ENCODE measurements around the gene PNLIPRP3.

PNLIPRP3 gene

DNA sequence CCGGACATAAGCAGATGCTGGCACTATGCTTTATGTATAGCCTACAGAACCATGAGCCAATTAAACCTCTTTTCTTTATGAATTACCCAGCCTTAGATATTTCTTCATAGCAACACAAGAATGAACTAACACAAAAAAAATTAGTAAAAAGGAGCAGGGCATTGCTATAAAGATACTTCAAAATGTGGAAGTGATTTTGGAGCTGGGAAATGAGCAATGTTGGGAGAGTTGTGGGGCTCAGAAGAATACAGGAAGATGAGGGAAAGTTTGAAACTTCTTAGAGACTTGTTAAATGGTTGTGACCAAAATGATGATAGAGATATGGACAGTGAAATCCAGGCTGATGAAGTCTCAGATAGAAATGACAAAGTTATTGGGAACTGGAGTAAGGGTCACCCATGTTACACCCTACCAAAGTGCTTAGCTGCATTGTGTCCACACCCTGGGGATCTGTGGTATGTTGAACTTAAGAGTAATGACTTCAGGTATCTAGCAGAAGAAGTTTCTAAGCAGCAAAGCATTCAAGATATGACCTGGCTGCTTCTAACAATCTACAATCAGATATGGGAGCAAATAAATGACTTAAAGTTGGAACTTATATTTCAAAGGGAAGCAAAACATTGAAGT, 24.2 kb downstream of the PNLIPRP3 start:
- DNase-seq, result no peak

GRCh38 chr10:116452338-116452720, 24.7 kb downstream of the PNLIPRP3 start:
- DNase-seq, result no peak

DNA sequence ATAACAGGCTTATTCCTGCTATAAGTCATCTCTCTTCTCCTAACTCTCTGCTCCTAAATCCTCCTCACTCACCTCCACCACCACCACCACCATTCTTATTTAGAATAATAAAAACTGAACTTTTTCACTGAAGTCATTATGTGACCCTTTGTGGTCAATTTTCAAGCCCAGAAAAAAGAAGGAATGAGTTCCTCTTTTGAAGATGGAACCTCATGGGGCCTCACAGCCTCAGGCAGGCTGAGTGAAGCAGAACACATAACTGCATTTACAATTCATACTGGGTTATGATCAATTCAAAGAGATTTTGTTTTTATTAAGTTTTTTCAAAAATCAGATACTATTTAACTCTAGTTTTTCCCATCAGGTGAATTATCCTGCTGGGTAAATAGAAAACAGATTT, 29.8 kb downstream of the PNLIPRP3 start:
- no peak for DNase-seq

DNA sequence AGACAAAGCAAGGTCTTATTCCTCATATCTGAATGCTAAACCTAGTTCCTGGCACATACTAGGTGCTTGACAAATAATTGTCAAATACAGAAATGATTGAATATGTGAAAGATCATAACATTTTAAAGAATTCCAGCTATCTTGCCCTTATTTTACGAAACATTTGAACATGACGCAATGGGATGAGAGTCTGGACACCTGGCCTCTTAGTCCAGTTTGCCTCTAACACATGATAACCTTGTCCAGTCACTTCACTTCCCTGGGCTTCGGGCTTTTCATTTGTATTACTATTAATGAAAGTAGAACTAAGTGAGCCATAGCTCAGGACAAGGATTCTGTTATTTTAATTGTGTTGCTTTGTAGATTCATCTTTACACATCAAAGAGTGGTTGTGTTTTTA, 32.6 kb downstream of the PNLIPRP3 start:
- DNase-seq, result no peak

DNA sequence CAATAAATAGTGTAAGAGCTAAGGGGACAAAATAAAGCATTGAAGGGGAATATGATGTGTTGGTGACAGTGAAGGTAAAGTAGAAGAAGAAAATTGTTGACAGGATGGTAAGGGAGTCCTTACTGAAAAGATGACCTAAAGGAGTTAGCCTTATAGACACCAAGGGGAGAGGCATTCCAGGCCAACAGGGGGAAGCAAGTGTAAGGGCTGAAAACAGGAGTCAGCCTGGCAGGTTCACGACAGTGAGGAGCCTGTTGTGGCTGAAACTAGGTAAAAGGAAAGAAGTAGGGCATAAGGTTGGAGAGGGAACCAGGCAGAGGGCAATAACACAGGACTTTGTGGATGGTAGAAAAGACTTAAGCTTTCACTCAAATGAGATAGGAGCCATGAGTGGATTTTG, 34.0 kb downstream of the PNLIPRP3 start:
- DNase-seq, result no peak

DNA sequence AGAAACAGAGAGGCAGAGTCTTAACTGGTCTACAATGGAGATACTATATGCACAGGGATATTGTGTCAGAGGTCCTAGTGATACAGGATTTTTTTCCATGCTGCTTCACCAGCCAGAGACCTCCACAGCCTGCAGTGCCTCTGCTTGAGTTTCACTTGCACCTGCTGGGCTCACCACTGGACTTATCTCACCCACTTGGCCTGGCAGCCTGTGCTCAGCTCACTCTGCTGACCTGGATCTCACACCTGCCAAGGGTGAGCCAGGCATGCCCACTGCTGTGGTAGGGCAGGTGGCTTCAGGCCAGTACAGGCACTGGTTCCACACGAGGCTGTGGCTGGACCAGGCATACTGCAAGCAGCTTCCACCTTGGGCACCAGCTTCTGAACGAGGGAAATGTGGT, 36.6 kb downstream of the PNLIPRP3 start:
- no peak for DNase-seq

- no peak for DNase-seq
These were observed 37.9 kb downstream of the PNLIPRP3 start for GRCh38 chr10:116465546-116465945.

DNA sequence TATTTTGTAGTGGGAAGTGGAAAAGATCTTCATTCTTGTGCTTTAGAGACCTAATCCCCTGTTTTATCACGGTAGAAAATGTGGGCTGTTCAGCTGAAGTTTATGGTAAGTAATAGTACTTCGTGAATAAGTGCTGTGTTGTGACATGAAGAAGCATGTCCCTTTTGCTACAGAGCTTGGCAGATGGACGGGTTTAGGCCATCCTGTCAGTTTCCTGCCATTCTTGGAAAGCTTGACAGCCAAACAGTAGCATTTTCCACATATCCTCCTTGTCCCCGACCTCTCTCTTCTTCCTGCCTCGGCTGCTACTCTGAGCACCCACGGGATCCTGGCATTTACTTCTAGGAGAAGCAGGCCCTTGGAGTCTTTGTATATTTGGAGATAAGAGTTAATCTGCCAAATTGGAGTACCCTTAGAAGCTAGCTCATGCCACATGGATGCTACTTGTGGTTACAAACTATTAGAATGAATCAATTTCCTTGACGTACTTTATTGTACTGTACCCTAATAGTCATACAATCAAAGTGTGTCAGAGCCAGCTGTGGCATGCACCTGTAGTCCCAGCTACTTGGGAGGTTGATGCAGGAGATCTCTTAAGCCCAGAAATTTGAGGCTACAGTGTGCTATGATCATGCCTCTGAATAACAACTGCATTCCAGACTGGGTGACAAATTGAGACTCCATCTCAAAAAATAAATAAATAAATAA, 39.2 kb downstream of the PNLIPRP3 start:
- no peak for DNase-seq

DNA sequence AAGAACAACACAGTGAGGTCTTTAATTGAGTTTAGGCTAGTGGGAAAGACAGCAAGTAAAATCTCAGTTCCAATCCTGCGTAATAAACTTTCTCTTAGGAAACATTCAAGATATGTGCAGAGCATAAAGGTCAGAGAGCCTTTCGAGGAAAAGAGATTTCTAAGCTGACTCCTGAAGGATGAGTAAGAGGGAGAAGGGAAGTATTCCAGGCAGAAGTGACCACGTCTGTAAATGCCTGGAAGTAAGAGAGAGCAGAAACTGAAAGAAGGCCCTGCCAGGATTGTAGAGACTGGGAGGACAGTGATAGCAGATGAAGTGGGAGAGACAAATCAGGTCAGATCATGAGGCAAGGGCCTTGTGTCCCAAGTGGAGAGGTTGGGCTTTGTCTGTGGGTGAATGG, 41.8 kb downstream of the PNLIPRP3 start:
- DNase-seq, result no peak

GRCh38 chr10:116470071-116470470, 42.4 kb downstream of the PNLIPRP3 start:
- no peak for DNase-seq

GRCh38 chr10:116470768-116471415, 43.2 kb downstream of the PNLIPRP3 start:
- DNase-seq, result no peak

DNA sequence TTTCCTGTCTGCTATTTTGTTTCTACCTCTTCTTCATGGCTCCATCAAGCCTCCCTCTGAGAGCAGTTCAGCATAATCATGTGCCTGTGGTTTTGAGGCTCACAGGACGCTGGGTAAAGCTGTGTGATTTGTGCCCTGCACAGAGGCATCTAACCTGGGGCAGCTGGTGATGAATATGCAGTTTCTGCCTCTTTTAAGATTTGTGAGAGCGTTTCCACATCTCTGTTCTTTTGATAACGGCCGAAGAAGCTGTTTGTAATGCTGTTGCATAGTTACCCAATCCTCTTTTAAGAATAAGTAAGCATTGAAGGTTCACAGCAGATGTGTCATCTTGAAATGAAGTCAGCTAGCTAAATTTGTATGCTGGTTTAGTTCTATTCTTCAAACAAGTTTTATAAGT, 45.2 kb downstream of the PNLIPRP3 start:
- DNase-seq, result no peak

DNA sequence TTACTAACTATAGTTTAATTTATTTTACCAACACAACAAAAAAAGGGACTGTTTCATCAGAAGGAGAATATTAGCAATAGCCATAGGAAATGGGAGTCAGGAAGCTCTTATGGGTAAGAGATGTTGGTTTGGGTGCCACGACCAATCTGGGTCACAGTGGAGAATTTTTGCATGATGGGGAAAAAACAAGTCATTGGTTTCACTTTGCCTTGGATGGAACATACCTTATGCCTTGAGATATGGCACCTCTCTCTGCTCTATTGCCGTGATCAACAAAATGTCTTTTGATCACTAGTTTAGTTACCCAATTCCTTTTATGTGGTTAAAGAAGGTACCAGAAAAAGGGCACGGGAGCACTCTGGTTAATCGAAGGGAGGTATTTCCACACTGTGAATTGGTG, 48.2 kb downstream of the PNLIPRP3 start:
- no peak for DNase-seq

GRCh38 chr10:116476461-116476860, 48.8 kb downstream of the PNLIPRP3 start:
- DNase-seq, result no peak

GRCh38 chr10:116477986-116478664, 50.5 kb downstream of the PNLIPRP3 start:
- no peak for DNase-seq

DNA sequence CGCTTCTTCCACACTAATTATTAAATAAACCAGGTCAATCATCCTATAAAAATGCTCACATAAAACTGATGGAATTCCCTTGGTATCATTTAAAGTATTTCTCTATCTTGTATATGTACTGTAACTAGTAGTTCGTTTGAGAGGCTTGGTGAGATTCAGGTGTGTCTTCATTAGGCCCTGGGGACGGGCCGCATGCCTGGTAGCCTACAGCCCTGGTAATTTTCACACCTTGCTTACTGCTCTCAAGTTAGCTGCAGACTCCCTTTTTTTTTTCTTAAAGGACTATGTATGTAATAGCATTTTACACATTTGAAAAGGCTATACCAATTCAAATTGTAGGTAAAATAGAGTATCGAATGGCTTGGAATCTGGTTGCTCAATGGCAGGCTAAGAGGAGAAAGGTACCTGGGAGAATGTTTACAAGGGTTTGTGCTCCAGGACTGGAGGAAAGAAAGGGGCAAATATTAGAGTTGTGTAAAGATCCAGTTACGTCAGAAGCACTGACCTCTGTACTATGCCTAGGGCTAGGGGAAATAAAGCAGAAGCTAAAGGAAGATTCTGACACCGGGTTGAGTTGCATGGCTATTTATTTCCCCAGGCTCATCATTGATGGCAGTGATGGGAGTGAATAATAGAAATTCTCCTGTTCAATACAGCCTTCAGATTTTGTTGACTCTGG, 59.3 kb downstream of the PNLIPRP3 start:
- no peak for DNase-seq

GRCh38 chr10:116487522-116488430, 60.1 kb downstream of the PNLIPRP3 start:
- DNase-seq, result no peak

DNA sequence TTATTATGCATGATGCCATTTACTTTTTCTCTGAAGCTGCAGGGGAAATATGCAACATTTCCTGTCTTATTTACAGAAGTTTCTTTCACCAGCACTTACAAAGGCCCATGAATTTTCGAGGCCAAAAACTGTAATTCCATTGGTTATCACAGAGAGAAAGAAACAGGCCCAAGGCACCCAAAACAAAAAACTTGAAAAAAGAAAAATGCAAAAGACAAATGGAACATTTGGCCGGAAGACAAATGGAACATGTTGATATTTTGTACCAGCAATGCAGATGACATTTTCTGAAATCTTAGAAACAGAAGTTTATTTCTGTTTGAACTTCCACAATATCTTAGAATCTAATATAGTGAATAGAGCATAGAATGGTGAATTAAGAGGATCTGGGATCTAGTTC, 61.8 kb downstream of the PNLIPRP3 start:
- no peak for DNase-seq

GRCh38 chr10:116490028-116490662, 62.5 kb downstream of the PNLIPRP3 start:
- no peak for DNase-seq

DNA sequence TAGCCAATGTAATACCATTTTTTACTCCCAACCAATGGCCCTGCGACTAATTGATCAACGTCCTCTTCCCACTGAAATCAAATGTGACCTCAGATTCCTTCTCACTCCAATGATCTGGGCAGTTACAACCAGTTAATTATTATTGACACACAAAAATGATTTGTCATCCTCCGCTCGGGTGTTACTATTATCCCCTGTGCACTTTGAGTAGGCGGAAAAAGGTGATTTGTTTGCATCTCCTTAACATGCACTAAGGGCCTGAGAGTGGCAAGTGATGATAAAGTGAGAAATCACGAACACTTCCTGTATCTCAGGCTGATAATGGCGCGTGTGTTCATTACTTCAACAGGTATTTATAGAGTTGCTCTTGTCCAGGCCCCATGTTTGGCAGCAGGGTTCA, 77.1 kb downstream of the PNLIPRP3 start:
- DNase-seq, result no peak

DNA sequence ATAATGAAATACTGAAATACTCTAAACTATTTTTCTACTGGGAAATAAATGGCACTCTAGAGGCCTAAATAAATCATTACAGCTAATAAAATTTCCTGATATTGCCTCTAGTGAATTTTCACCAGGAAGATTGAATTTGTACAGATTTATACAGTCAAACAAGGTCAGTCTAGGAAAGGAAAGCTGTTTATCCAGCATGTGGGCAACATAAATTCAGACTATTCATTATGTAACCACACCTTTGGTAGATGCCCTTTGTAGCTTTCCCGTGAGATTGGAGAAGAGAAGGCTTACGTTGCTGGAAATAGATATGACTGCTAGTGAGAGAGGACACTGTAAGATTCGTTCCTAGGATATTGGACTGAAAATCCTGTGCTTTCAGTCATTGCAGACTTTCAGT, 82.9 kb downstream of the PNLIPRP3 start:
- no peak for DNase-seq

- DNase-seq, result no peak
These were observed 83.7 kb downstream of the PNLIPRP3 start for GRCh38 chr10:116511365-116511764.
